GM12892 (cell line): ENCODE measurements around the gene G3BP1.

Experiments
- POLR2A ChIP-seq: IDR thresholded peaks from 2 replicates; pipeline ENCODE4 v1.6.1; 2011; ENCODE audit warnings: low read depth, low read length, control low read depth
- POLR2AphosphoS5 ChIP-seq: IDR thresholded peaks from 2 replicates; pipeline ENCODE4 v1.6.1; 2011; ENCODE audit warnings: low read depth, low read length, control low read depth
- TAF1 ChIP-seq: IDR thresholded peaks from 2 replicates; pipeline ENCODE4 v1.6.1; 2011; ENCODE audit warnings: low read depth, mild to moderate bottlenecking, control low read depth, low read length, borderline replicate concordance

GRCh38 chr5:151750121-151750520 is 21.6 kb upstream of the G3BP1 start:
- no peak for TF ChIP-seq POLR2A
- TF ChIP-seq POLR2AphosphoS5, result no peak
- no peak for TF ChIP-seq TAF1
